IPS-NIHi7 (cell line): ENCODE data around the gene CNTNAP2.
A peak's percentile ranks its signal among the peaks of the same experiment; 100 is the strongest.
"Not testable (repeated sequence)": the region's sequence is repeated elsewhere in the genome, so short reads cannot be mapped to it uniquely, and the experiment has no call there.

ENCODE experiments used
- DNase-seq: peaks from one replicate; pipeline ENCODE4 v3.0.0; 2012; ENCODE audit warnings: mixed read lengths; ENCODE audit errors: extremely low spot score

Gene CNTNAP2

GRCh38 chr7:148394582-148394981, 2278.0 kb downstream of the CNTNAP2 start:
- no peak for DNase-seq

- peak; percentile 36 for DNase-seq
Measured at GRCh38 chr7:148395352-148395811, 2278.8 kb downstream of the CNTNAP2 start.

GRCh38 chr7:148395990-148396716, 2279.6 kb downstream of the CNTNAP2 start:
- peak; percentile 41 for DNase-seq

- no peak for DNase-seq
Measured at GRCh38 chr7:148397056-148397455, 2280.5 kb downstream of the CNTNAP2 start.

- DNase-seq, result no peak
Measured at GRCh38 chr7:148397551-148397950, 2280.9 kb downstream of the CNTNAP2 start.

GRCh38 chr7:148397985-148398384, 2281.4 kb downstream of the CNTNAP2 start:
- no peak for DNase-seq

- DNase-seq, result no peak
Measured at GRCh38 chr7:148398844-148399365, 2282.3 kb downstream of the CNTNAP2 start.

- DNase-seq, result no peak
Measured at GRCh38 chr7:148400101-148400500, 2283.5 kb downstream of the CNTNAP2 start.

- no peak for DNase-seq
Measured at GRCh38 chr7:148402159-148402558, 2285.6 kb downstream of the CNTNAP2 start.

- DNase-seq, result no peak
Measured at GRCh38 chr7:148403466-148403993, 2286.9 kb downstream of the CNTNAP2 start.

- no peak for DNase-seq
Measured at GRCh38 chr7:148408307-148408706, 2291.7 kb downstream of the CNTNAP2 start.

- no peak for DNase-seq
Measured at GRCh38 chr7:148410905-148411304, 2294.3 kb downstream of the CNTNAP2 start.

- DNase-seq, result no peak
Measured at GRCh38 chr7:148412691-148413090, 2296.1 kb downstream of the CNTNAP2 start.

GRCh38 chr7:148419856-148420832, 2303.5 kb downstream of the CNTNAP2 start:
- no peak for DNase-seq

- DNase-seq, result no peak
Measured at GRCh38 chr7:148422030-148422429, 2305.4 kb downstream of the CNTNAP2 start.

- DNase-seq, result not testable (repeated sequence)
Measured at GRCh38 chr7:148426393-148426792, 2309.8 kb downstream of the CNTNAP2 start.

GRCh38 chr7:148430690-148431089, 2314.1 kb downstream of the CNTNAP2 start:
- not testable (repeated sequence) for DNase-seq

GRCh38 chr7:148433521-148434180, 2317.1 kb downstream of the CNTNAP2 start:
- no peak for DNase-seq

GRCh38 chr7:148434181-148434757, 2317.7 kb downstream of the CNTNAP2 start:
- DNase-seq, result no peak

GRCh38 chr7:148434887-148435286, 2318.3 kb downstream of the CNTNAP2 start:
- DNase-seq, result no peak

- no peak for DNase-seq
Measured at GRCh38 chr7:148435715-148436114, 2319.1 kb downstream of the CNTNAP2 start.
